GM12874 (cell line): ENCODE measurements around the gene DLG2.

Experiments used
- CTCF ChIP-seq: IDR thresholded peaks from 2 replicates; pipeline ENCODE4 v1.5.1; 2011; ENCODE audit warnings: low read depth, mild to moderate bottlenecking, control low read depth, low read length, moderate library complexity; ENCODE audit not compliant: insufficient read depth

The DLG2 gene

GRCh38 chr11:84566671-84567070, 1060.5 kb downstream of the DLG2 start:
- TF ChIP-seq CTCF: no peak

GRCh38 chr11:84564867-84565184, 1062.3 kb downstream of the DLG2 start:
- TF ChIP-seq CTCF: no peak

GRCh38 chr11:84564180-84564866, 1062.8 kb downstream of the DLG2 start:
- peak; percentile 64 for TF ChIP-seq CTCF

GRCh38 chr11:84563356-84563755, 1063.8 kb downstream of the DLG2 start:
- no peak for TF ChIP-seq CTCF

GRCh38 chr11:84560206-84560605, 1066.9 kb downstream of the DLG2 start:
- no peak for TF ChIP-seq CTCF

GRCh38 chr11:84558085-84558905, 1068.8 kb downstream of the DLG2 start:
- TF ChIP-seq CTCF: peak; percentile 61

GRCh38 chr11:84552791-84553190, 1074.4 kb downstream of the DLG2 start:
- TF ChIP-seq CTCF: no peak
